Mucosa of descending colon (tissue), 3 donors: Measurements from ENCODE around the gene RING1. TPM values are rescaled to one million over a fixed set of nuclear protein-coding genes. Genes with fewer than 3 reads are reported as not detected.

Experiments used
- ATAC-seq: fragments of 200-7000 bp; cut with Tn5 transposase; one replicate; pipeline ENCODE4 v1.9.1; 2020; ENCODE audit warnings: mild to moderate bottlenecking, moderate library complexity
- DNase-seq, 3 donors: peaks; one replicate each; pipeline ENCODE4 v3.0.0-alpha.2; 2020
- H3K36me3 ChIP-seq: fragments of 200-600 bp; one replicate; pipeline ENCODE4 v1.8.0; 2021; ENCODE audit warnings: low read depth, mild to moderate bottlenecking
- H3K4me1 ChIP-seq: fragments of 200-600 bp; one replicate; pipeline ENCODE4 v1.8.0; 2021; ENCODE audit warnings: low read depth, mild to moderate bottlenecking
- H3K4me3 ChIP-seq: fragments of 200-600 bp; one replicate; pipeline ENCODE4 v1.8.0; 2021; ENCODE audit warnings: mild to moderate bottlenecking
- H3K9me3 ChIP-seq: fragments of 200-600 bp; one replicate; pipeline ENCODE4 v1.8.0; 2021; ENCODE audit warnings: mild to moderate bottlenecking
- intact Hi-C, 2 donors: fragments of 100-400 bp; cut with DNase I in 1 of 2; cut with micrococcal nuclease in 1 of 2; formaldehyde crosslinking; loops; one replicate each; pipeline versions ENCODE4 v1.11.0 to v1.11.1; 2022; cut with DNase I, micrococcal nuclease
- total RNA-seq, 3 donors: library from RNA; stranded (reverse); fragmentation: NEBNext Ultra II Directional in 2 of 3; extraction: Animal tissue kit (Norgen Biotek cat#: 25700) in 2 of 3; gene quantifications; one replicate each; pipeline versions ENCODE4 v1.2.1 to v1.2.4, GENCODE V29; 2021 to 2023
- TF ChIP-seq, protein P1 (sequence below): fragments of 200-600 bp; IDR thresholded peaks from one replicate; pipeline ENCODE4 v1.8.0; 2022; ENCODE audit warnings: antibody characterized with exemption, mild to moderate bottlenecking
- donor health status: DM: no; HTN: no; CAD: no; lungs with moderate emphysema.
- donor health status: DM: no; HTN: no; CAD: no.
- donor health status: DM: no; HTN: yes; CAD: no.

Gene RING1
- total RNA-seq, 3 donors from 2014 or later, result 28.4 to 45.1 (median 30.3) TPM

DNA sequence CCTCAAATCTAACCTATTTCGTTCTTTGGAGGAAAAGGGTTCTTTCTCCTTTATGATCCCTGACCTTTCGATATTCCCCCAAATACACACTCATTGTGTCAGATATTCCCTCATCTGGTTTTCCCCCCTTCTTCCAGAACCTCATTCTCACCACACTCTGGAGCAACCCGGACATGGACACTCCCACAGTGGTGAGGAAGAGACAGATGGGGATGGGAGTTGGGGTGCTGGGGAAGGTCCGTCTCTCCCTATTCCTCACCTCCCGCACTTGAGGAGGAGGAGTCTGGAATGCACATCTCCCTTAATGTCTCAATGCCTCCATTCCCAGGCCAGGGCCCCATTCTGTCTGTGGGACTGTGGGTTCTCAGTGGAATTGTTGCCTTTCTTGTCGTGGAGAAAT, 6.4 kb upstream of the RING1 start:
- ATAC-seq (no peak), DNase-seq (no peak)
- Histone ChIP-seq H3K36me3 (no peaks in the 10 kb centered on the region), H3K9me3 (no peaks in the 10 kb centered on the region), H3K4me3 (peak overlapping the region; percentile 86), H3K4me1 (peaks cover 44% of the 10 kb centered on the region)
- TF ChIP-seq, protein P1, sequence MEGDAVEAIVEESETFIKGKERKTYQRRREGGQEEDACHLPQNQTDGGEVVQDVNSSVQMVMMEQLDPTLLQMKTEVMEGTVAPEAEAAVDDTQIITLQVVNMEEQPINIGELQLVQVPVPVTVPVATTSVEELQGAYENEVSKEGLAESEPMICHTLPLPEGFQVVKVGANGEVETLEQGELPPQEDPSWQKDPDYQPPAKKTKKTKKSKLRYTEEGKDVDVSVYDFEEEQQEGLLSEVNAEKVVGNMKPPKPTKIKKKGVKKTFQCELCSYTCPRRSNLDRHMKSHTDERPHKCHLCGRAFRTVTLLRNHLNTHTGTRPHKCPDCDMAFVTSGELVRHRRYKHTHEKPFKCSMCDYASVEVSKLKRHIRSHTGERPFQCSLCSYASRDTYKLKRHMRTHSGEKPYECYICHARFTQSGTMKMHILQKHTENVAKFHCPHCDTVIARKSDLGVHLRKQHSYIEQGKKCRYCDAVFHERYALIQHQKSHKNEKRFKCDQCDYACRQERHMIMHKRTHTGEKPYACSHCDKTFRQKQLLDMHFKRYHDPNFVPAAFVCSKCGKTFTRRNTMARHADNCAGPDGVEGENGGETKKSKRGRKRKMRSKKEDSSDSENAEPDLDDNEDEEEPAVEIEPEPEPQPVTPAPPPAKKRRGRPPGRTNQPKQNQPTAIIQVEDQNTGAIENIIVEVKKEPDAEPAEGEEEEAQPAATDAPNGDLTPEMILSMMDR, result no peak
- intact Hi-C loops, result no loop called here

DNA sequence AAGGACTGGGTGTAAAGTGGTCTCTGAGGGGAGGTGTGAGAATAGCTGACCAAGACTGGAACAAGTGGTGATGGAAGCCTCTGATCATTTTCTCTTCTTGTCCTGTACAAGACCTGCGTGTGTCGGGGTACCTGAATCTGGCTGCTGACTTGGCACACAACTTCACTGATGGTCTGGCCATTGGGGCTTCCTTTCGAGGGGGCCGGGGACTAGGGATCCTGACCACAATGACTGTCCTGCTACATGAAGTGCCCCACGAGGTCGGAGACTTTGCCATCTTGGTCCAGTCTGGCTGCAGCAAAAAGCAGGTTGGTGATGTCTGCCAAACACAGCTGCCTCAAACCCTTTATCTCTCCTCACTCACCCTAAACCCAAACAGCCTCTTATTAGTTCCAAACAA, 5.5 kb upstream of the RING1 start:
- Histone ChIP-seq H3K4me1 (peaks cover 43% of the 10 kb centered on the region), H3K4me3 (no peak overlapping the region), H3K36me3 (no peaks in the 10 kb centered on the region), H3K9me3 (no peaks in the 10 kb centered on the region)
- TF ChIP-seq, protein P1, result no peak
- intact Hi-C loops, result no loop called here
- DNase-seq, result no peak
- no peak for ATAC-seq

GRCh38 chr6:33203443-33204164, 4.7 kb upstream of the RING1 start:
- DNase-seq (no peak), ATAC-seq (no peak)
- H3K9me3 ChIP-seq, result no peaks in the 10 kb centered on the region
- H3K36me3 ChIP-seq, result no peaks in the 10 kb centered on the region
- intact Hi-C loops, result no loop called here
- H3K4me1 ChIP-seq, result peaks cover 37% of the 10 kb centered on the region
- H3K4me3 ChIP-seq, result no peak overlapping the region
- TF ChIP-seq, protein P1, result no peak

DNA sequence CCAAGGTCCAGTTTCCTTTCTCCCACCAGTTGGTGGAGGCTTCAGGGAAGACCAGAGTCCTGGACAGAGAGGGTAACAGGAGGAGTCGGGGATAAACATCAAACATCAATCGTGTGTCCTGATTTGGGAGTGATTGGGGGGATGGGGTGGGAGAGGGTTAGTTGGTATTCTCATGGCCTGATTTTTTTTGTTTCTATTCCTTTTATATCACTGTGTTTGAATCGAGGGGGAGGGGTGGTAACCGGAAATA, 4.2 kb upstream of the RING1 start:
- Histone ChIP-seq H3K4me3 (peak overlapping the region; percentile 57), H3K9me3 (no peaks in the 10 kb centered on the region), H3K4me1 (peaks cover 36% of the 10 kb centered on the region), H3K36me3 (no peaks in the 10 kb centered on the region)
- intact Hi-C loops, result no loop called here
- no peak for ATAC-seq
- TF ChIP-seq, protein P1, result no peak
- no peak for DNase-seq

DNA sequence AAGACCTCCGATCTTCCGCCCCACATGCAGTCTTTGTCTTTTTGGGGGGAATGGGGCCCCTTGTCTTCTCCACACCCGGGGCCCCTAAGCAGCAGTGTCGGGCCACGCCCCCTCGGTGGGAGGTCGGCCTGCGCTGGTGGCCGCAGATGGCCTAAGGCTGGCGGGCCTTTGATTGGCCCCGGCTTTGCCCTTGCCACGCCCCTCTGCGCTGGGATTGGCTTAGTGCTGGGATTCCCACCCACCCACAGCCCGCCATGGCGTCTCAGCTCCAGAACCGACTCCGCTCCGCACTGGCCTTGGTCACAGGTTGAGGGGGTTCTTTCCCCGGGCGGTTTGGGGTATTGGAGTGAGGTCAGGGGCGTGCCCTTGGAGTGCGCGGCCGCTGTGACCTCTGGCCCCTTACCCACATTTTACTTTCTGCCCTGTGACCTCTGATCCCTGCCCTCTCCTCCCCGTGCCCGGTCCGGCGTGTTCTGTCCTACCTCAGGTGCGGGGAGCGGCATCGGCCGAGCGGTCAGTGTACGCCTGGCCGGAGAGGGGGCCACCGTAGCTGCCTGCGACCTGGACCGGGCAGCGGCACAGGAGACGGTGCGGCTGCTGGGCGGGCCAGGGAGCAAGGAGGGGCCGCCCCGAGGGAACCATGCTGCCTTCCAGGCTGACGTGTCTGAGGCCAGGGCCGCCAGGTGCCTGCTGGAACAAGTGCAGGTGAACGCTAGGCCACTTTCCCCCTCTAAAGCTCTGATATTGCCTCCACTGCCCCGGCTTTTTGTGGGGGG, 3.7 kb upstream of the RING1 start, which contains the start of gene HSD17B8:
TSS of gene HSD17B8 (plus strand) at position 241 of the 776 bp plus-strand sequence. CDS start at position 255, 14 bp downstream.
- TF ChIP-seq, protein P1, result no peak
- peak; percentile 74 for ATAC-seq
- no peaks in the 10 kb centered on the region for H3K36me3 ChIP-seq
- peaks cover 33% of the 10 kb centered on the region for H3K4me1 ChIP-seq
- intact Hi-C loops, result no loop called here
- peak within 1 kb of the TSS; percentile 57 for H3K4me3 ChIP-seq
- H3K9me3 ChIP-seq, result no peaks in the 10 kb centered on the region
- peak; percentile 97 to 98 (median 97) for DNase-seq
